GM21619 (cell line): ENCODE measurements around the gene DPM1.

Source experiments
- ATAC-seq: cut with Tn5 transposase; IDR thresholded peaks from one replicate; pipeline ENCODE4 v1.9.1; 2021; ENCODE audit not compliant: unreplicated experiment

DPM1 gene

DNA sequence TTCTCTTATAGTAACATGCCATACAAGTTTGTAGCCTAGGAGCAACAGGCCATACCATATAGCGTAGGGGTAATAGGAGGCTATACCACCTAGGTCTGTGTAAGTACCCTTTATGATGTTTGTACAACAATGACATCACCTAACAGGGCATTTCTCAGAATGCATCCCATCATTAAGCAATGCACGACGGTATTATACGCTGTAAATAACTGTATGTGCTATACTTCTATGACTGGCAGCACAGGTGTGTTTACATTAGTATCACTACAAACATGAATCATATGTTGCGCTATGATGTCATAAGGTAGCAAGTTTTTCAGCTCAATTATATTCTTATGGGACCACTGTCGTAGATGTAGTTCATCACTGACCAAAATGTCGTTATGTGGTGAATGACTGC is 58.1 kb downstream of the DPM1 start:
- no peak for ATAC-seq

GRCh38 chr20:50898475-50898874 is 59.9 kb downstream of the DPM1 start:
- no peak for ATAC-seq

GRCh38 chr20:50895111-50895830 is 63.1 kb downstream of the DPM1 start:
- ATAC-seq: no peak

- no peak for ATAC-seq
Observed at GRCh38 chr20:50893620-50894019, 64.7 kb downstream of the DPM1 start.

GRCh38 chr20:50892394-50892793 is 65.9 kb downstream of the DPM1 start:
- ATAC-seq: no peak

- ATAC-seq: no peak
Observed at GRCh38 chr20:50891138-50891537, 67.2 kb downstream of the DPM1 start.

DNA sequence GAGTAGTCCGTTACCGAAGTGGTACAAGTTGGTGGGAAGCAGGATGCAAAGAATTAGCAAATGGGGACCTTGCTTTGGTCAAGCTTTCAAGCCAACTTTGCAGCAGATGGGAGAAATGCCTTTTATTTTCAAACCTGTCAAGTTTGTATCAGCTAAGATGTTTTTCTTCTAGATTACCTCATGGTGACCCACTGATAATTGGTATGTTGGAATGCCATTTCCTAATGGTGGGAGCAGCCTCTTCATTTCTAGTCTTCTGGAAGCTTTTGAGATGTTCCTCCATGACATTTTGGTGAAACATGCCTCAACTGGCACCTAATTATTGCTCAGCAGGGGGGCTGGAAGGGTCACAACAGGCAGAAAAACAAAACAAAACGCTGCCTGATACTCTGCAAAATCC is 70.8 kb downstream of the DPM1 start:
- ATAC-seq: no peak

GRCh38 chr20:50886184-50886790 is 72.0 kb downstream of the DPM1 start:
- ATAC-seq: no peak

DNA sequence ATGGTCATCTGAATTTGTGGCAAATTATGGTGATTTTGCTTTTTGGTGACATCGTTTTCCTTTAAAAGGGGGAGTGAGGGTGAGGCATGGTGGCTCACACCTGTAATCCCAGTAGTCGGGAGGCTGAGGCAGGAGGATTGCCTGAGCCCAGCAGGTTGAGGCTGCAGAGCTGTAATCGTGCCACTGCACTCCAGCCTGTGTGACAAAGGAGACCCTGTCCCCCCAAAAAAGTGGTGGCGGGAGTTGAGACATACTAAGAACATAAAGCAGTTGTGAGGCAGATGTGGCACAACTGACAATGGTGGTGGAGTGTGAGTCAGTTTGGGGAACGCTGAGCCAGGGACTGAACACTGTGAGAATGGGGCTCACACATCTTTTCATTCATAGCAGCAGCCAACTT is 72.6 kb downstream of the DPM1 start:
- ATAC-seq: no peak

GRCh38 chr20:50885068-50885467 is 73.3 kb downstream of the DPM1 start:
- ATAC-seq: no peak
